HFFc6 (cell line): ENCODE measurements around the gene DLL1. TPM values are rescaled to one million over a fixed set of nuclear protein-coding genes. Genes with fewer than 3 reads are reported as not detected.

Source experiments
- DNase-seq: peaks from one replicate; pipeline ENCODE4 v3.0.0-alpha.2; 2018
- H3K27ac Mint-ChIP-seq: 2 replicates; pipeline ENCODE4 v1.8.0; 2020; ENCODE audit warnings: mild to moderate bottlenecking, mixed read lengths
- H3K27me3 Mint-ChIP-seq: 2 replicates; pipeline ENCODE4 v1.8.0; 2021; ENCODE audit warnings: mild to moderate bottlenecking, moderate library complexity, mixed read lengths; ENCODE audit not compliant: insufficient read depth
- H3K36me3 Mint-ChIP-seq: 2 replicates; pipeline ENCODE4 v1.8.0; 2021; ENCODE audit warnings: low read depth, mixed read lengths
- H3K4me1 Mint-ChIP-seq: 2 replicates; pipeline ENCODE4 v1.8.0; 2020; ENCODE audit warnings: low read depth, mixed read lengths
- H3K4me3 Mint-ChIP-seq: 2 replicates; pipeline ENCODE4 v1.8.0; 2020; ENCODE audit warnings: mild to moderate bottlenecking, moderate library complexity, mixed read lengths
- H3K9me3 Mint-ChIP-seq: 2 replicates; pipeline ENCODE4 v1.8.0; 2020; ENCODE audit warnings: mild to moderate bottlenecking, mixed read lengths
- total RNA-seq, 6 experiments: library from RNA; stranded (reverse); fragmentation: NEBNext Ultra II Directional; extraction: Animal tissue kit (Norgen Biotek cat#: 25700); gene quantifications; 2 replicates in 1 of 6; 3 replicates in 5 of 6; pipeline ENCODE4 v1.2.3, GENCODE V29; 2021
- TF ChIP-seq, protein P1 (sequence below): fragments of 200-600 bp; sonication (generic); IDR thresholded peaks from 2 replicates; pipeline ENCODE4 v1.5.0; 2021; ENCODE audit warnings: antibody characterized with exemption, mild to moderate bottlenecking

Gene DLL1
- total RNA-seq, 6 experiments from 2014 or later = 0.26 to 0.83 (median 0.36) TPM

GRCh38 chr6:170256641-170257040 lies 34.2 kb downstream of the DLL1 start:
- H3K36me3 Mint-ChIP-seq = no peaks in the 10 kb centered on the region
- no peaks in the 10 kb centered on the region; the same call in 1 of the 2 replicates for H3K9me3 Mint-ChIP-seq
- H3K27me3 Mint-ChIP-seq = peaks cover 17% of the 10 kb centered on the region

DNA sequence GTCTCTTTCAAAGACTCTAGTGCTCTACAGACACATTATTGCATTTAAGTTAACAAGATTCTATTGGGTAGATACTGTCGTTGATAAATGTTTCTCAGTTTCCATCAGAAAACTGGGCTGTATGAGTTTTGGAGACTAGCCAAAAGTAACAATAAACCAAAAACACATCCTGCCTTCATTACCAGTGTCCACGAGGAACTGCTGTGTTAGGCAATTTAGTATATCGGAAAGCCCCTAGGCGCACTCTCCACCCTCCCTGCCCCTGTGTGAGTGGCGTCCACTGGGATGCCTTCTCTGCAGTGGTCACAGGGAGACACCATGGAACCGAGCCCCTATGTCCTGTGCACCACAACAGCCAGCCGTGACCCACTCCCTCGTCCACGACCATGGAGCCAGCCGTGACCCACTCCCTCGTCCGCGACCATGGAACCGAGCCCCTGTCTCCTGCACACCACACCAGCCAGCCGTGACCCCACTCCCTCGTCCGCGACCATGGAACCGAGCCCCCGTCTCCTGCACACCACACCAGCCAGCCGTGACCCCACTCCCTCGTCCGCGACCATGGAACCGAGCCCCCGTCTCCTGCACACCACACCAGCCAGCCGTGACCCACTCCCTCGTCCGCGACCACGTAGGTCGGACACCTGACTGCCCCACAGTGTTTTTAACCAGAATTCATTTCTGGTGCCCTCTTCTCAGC lies 35.3 kb downstream of the DLL1 start:
- DNase-seq = no peak
- no peak overlapping the region for H3K27ac Mint-ChIP-seq
- H3K9me3 Mint-ChIP-seq = no peaks in the 10 kb centered on the region; the same call in 1 of the 2 replicates
- H3K36me3 Mint-ChIP-seq = no peaks in the 10 kb centered on the region
- TF ChIP-seq, protein P1, sequence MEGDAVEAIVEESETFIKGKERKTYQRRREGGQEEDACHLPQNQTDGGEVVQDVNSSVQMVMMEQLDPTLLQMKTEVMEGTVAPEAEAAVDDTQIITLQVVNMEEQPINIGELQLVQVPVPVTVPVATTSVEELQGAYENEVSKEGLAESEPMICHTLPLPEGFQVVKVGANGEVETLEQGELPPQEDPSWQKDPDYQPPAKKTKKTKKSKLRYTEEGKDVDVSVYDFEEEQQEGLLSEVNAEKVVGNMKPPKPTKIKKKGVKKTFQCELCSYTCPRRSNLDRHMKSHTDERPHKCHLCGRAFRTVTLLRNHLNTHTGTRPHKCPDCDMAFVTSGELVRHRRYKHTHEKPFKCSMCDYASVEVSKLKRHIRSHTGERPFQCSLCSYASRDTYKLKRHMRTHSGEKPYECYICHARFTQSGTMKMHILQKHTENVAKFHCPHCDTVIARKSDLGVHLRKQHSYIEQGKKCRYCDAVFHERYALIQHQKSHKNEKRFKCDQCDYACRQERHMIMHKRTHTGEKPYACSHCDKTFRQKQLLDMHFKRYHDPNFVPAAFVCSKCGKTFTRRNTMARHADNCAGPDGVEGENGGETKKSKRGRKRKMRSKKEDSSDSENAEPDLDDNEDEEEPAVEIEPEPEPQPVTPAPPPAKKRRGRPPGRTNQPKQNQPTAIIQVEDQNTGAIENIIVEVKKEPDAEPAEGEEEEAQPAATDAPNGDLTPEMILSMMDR = no peak
- no peaks in the 10 kb centered on the region for H3K4me1 Mint-ChIP-seq
- H3K4me3 Mint-ChIP-seq = no peak overlapping the region
- peaks cover 13% of the 10 kb centered on the region for H3K27me3 Mint-ChIP-seq

More at GRCh38 chr6:170256641-170257040, 34.2 kb downstream of the DLL1 start:
- TF ChIP-seq, protein P1 = no peak
- H3K4me1 Mint-ChIP-seq = no peaks in the 10 kb centered on the region
- no peak overlapping the region for H3K27ac Mint-ChIP-seq
- no peak overlapping the region for H3K4me3 Mint-ChIP-seq
- no peak for DNase-seq

DNA sequence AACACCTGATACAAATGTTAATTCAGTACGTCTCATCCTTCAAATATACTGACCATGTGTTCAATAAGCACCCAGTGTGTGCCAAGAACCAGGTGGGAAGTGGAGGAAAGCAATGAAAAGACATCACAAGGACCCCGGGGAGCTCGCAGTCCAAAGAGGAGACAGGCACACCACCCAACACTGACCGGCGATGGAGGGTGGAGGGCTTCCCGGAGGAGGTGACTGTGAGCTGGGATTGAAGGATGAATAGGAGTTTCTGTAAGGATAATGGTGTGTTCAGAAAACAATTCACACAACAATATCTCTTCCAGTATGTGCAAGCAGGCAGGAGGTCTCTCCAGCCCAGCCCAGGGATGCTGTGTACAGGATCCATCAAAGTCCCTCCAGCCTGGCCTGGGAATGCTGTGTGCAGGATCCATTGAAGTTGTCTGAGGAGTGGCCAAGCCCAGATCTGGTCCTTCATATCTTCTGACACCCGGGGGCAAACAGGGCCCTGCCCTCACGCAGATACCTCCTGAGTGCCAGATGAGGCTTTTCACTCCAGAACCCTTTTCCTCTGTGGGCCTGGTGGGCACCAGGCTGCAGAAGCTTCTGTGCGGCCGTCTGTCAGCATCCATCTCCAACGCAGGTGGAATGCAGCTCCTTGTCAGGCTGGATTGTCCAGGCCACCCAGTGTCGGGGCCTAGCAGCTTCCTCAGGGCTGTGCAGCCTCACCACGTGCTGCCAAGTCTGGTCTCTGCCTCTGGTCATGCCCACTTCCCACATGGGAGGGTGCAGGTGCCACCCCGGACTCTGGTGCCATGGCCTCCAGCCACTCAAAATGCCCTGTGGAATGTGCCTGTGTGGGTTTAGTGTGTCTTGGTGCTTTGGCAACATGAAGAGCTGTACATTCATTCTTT lies 36.3 kb downstream of the DLL1 start:
- Mint-ChIP-seq H3K27ac (no peak overlapping the region), H3K36me3 (no peaks in the 10 kb centered on the region), H3K9me3 (no peaks in the 10 kb centered on the region; the same call in 1 of the 2 replicates), H3K27me3 (peaks cover 16% of the 10 kb centered on the region), H3K4me3 (no peak overlapping the region), H3K4me1 (no peaks in the 10 kb centered on the region)
- TF ChIP-seq, protein P1 = no peak
- no peak for DNase-seq

DNA sequence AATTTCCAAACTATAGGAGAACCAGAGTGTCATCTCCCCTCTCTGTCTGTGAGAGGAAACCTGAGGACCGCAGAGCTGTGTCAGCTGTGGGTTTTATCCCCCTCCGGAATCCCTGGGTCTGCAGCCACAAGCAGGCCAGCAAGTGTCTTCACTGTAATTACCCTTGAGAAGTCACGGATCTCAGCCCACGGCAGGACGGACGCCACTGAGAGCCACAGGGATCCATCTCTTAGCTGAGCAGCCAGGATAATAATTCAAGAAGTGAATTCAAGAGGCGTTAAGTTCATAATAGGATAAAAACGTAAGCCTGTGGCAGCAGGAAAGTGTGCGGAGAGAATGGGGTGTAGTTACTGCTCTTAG lies 37.0 kb downstream of the DLL1 start:
- TF ChIP-seq, protein P1 = no peak
- Mint-ChIP-seq H3K4me3 (no peak overlapping the region), H3K4me1 (no peaks in the 10 kb centered on the region), H3K27me3 (peaks cover 13% of the 10 kb centered on the region), H3K36me3 (no peaks in the 10 kb centered on the region), H3K9me3 (no peaks in the 10 kb centered on the region; the same call in 1 of the 2 replicates), H3K27ac (no peak overlapping the region)
- no peak for DNase-seq

- no peaks in the 10 kb centered on the region for H3K4me1 Mint-ChIP-seq
- no peak overlapping the region for H3K4me3 Mint-ChIP-seq
- H3K27me3 Mint-ChIP-seq = peaks cover 13% of the 10 kb centered on the region
- TF ChIP-seq, protein P1 = no peak
- DNase-seq = no peak
- H3K27ac Mint-ChIP-seq = no peak overlapping the region
- H3K9me3 Mint-ChIP-seq = no peaks in the 10 kb centered on the region; the same call in 1 of the 2 replicates
- no peaks in the 10 kb centered on the region for H3K36me3 Mint-ChIP-seq
Measured at GRCh38 chr6:170253226-170253909, 37.5 kb downstream of the DLL1 start.
